K562 (cell line): ENCODE measurements around the gene NOLC1. TPM values are rescaled to one million over a fixed set of nuclear protein-coding genes. Genes with fewer than 3 reads are reported as not detected.

ENCODE experiments used
- ATAC-seq: fragments of 200-7000 bp; cut with Tn5 transposase; 3 replicates; pipeline ENCODE4 v1.9.1; 2020; ENCODE audit warnings: moderate library complexity
- BruUV-seq: library from RNA; stranded (reverse); fragments of 400-500 nt; replicated peaks from 2 replicates; lab custom pipeline; 2021; lab: Mats Ljungman, UMichigan
- CTCF ChIA-PET: fragments of 300-600 bp; formaldehyde crosslinking; extraction: SDS; loops from one replicate; lab custom pipeline; 2021; ENCODE audit warnings: low intra/inter-chr PET ratio; lab: Yijun Ruan, JAX
- POLR2A ChIA-PET: fragments of 300-600, 350-650 bp; sonication (Branson Sonifier 250); formaldehyde crosslinking; extraction: SDS; loops from one replicate; lab custom pipeline; 2021; ENCODE audit warnings: antibody characterized with exemption, inconsistent platforms; lab: Yijun Ruan, JAX
- DNase-seq, 4 experiments: peaks; one replicate each; pipeline versions ENCODE4 v3.0.0 to v3.0.0-alpha.2; 2011 to 2018; ENCODE audit warnings: low spot score in 3 of 4, mixed read lengths in 3 of 4; ENCODE audit errors: extremely low read depth in 1 of 4
- FAIRE-seq: peaks from 2 replicates; lab custom pipeline; 2011; peaks lifted over from hg19 to GRCh38; lab: Jason Lieb, UNC
- H2AFZ ChIP-seq: 2 replicates; pipeline ENCODE4 v1.6.0; 2011; ENCODE audit warnings: low read depth, low read length, control low read depth, inconsistent platforms
- H3K27ac ChIP-seq: fragments of 200-600 bp; 3 replicates; pipeline ENCODE4 v1.8.0; 2011; ENCODE audit warnings: low read depth, mild to moderate bottlenecking, control low read depth, inconsistent platforms, low read length, moderate library complexity, mixed read lengths; ENCODE audit errors: extremely low read depth
- H3K27me3 ChIP-seq, 2 experiments: fragments of 300-600 bp in 1 of 2; 2 replicates in 1 of 2; 3 replicates in 1 of 2; pipeline versions ENCODE4 v1.6.0 to v1.8.0; 2011; ENCODE audit warnings: inconsistent platforms in 2 of 2, low read length in 2 of 2, mild to moderate bottlenecking in 1 of 2, mixed read lengths in 1 of 2, moderate library complexity in 1 of 2; ENCODE audit not compliant: control insufficient read depth in 2 of 2, insufficient read depth in 2 of 2
- H3K36me3 ChIP-seq: fragments of 300-600 bp; 3 replicates; pipeline ENCODE4 v1.8.0; 2011; ENCODE audit warnings: mild to moderate bottlenecking, low read length, inconsistent platforms; ENCODE audit not compliant: control insufficient read depth, insufficient read depth
- H3K4me1 ChIP-seq, 2 experiments: fragments of 200-600 bp in 1 of 2; replicated peaks in 1 of 2; 2 replicates in 1 of 2; 3 replicates in 1 of 2; pipeline versions ENCODE4 v1.5.1 to v1.8.0; 2011; ENCODE audit warnings: inconsistent platforms in 2 of 2, low read length in 2 of 2, mild to moderate bottlenecking in 1 of 2, mixed read lengths in 1 of 2, moderate library complexity in 1 of 2; ENCODE audit not compliant: control insufficient read depth in 2 of 2, insufficient read depth in 2 of 2
- H3K4me2 ChIP-seq: 2 replicates; pipeline ENCODE4 v1.6.1; 2011; ENCODE audit warnings: low read length, control low read depth, inconsistent platforms, mixed read lengths; ENCODE audit not compliant: insufficient read depth
- H3K4me3 ChIP-seq: fragments of 200-600 bp; sonication (generic), shearing (Covaris generic); 2 replicates; pipeline ENCODE4 v1.5.1; 2016; ENCODE audit warnings: control low read depth, inconsistent platforms
- H3K79me2 ChIP-seq: fragments of 200-600 bp; 3 replicates; pipeline ENCODE4 v1.8.0; 2011; ENCODE audit warnings: low read length, inconsistent platforms; ENCODE audit not compliant: control insufficient read depth, insufficient read depth
- H3K9ac ChIP-seq, 2 experiments: 2 replicates each; pipeline versions ENCODE4 v1.6.0 to v1.6.1; 2011; ENCODE audit warnings: low read depth in 2 of 2, low read length in 2 of 2, control low read depth in 1 of 2, inconsistent platforms in 1 of 2, mild to moderate bottlenecking in 1 of 2, mixed read lengths in 1 of 2; ENCODE audit not compliant: insufficient read depth in 1 of 2
- H3K9me1 ChIP-seq: one replicate; pipeline ENCODE4 v1.6.0; 2011; ENCODE audit warnings: inconsistent platforms, mild to moderate bottlenecking, low read length, moderate library complexity; ENCODE audit not compliant: control insufficient read depth, insufficient read depth
- H3K9me3 ChIP-seq: replicated peaks from 2 replicates; pipeline ENCODE4 v1.5.1; 2011; ENCODE audit warnings: low read depth, low read length, inconsistent platforms; ENCODE audit not compliant: control insufficient read depth, insufficient read depth
- H4K20me1 ChIP-seq: replicated peaks from 2 replicates; pipeline ENCODE4 v1.6.1; 2011; ENCODE audit warnings: low read length, inconsistent platforms, mixed read lengths; ENCODE audit not compliant: control insufficient read depth, insufficient read depth
- FOXM1 ChIP-seq, 2 experiments: fragments of 450-650 bp in 1 of 2; sonication (generic) in 1 of 2; formaldehyde crosslinking in 1 of 2; IDR thresholded peaks; 2 replicates each; pipeline versions ENCODE4 v1.6.1 to v1.9.0; 2017 to 2022; ENCODE audit warnings: low read depth in 2 of 2, mild to moderate bottlenecking in 2 of 2, missing genetic modification reagents in 1 of 2, moderate library complexity in 1 of 2
- HDAC6 ChIP-seq: IDR thresholded peaks from 2 replicates; pipeline ENCODE4 v1.6.1; 2012; ENCODE audit warnings: low read depth, mild to moderate bottlenecking, control low read depth, inconsistent platforms, low read length, moderate library complexity
- ILF3 ChIP-seq: fragments of 450-650 bp; IDR thresholded peaks from 2 replicates; pipeline ENCODE4 v1.6.1; 2018; ENCODE audit warnings: antibody characterized with exemption, mild to moderate bottlenecking, moderate library complexity, borderline replicate concordance
- MAZ ChIP-seq, 2 experiments: fragments of 450-650 bp in 1 of 2; sonication (generic) in 1 of 2; formaldehyde crosslinking; IDR thresholded peaks in 1 of 2; conservative IDR thresholded peaks in 1 of 2; 2 replicates each; pipeline versions ENCODE4 v1.4.0 to v1.5.0; 2020; ENCODE audit warnings: mild to moderate bottlenecking in 1 of 2, missing genetic modification reagents in 1 of 2
- NFRKB ChIP-seq: fragments of 450-650 bp; IDR thresholded peaks from 2 replicates; pipeline ENCODE4 v1.6.1; 2016; ENCODE audit warnings: low read depth
- OTX1 ChIP-seq: fragments of 450-650 bp; formaldehyde crosslinking; IDR thresholded peaks from 2 replicates; pipeline ENCODE4 v1.4.0; 2022; ENCODE audit warnings: mild to moderate bottlenecking
- PREB ChIP-seq: sonication (generic); formaldehyde crosslinking; IDR thresholded peaks from 2 replicates; pipeline ENCODE4 v1.8.1; 2023; ENCODE audit warnings: mild to moderate bottlenecking, missing genetic modification reagents
- RBBP5 ChIP-seq: fragments of 200-600 bp; sonication (generic); IDR thresholded peaks from 2 replicates; pipeline ENCODE4 v1.6.1; 2012; ENCODE audit warnings: borderline replicate concordance, mild to moderate bottlenecking, low read length, control low read depth, inconsistent platforms; ENCODE audit not compliant: insufficient read depth, poor library complexity, severe bottlenecking
- SNAPC5 ChIP-seq: fragments of 250-450 bp; sonication (Bioruptor Pico); IDR thresholded peaks from 2 replicates; pipeline ENCODE4 v1.8.0; 2021; ENCODE audit warnings: moderate library complexity, mild to moderate bottlenecking, inconsistent platforms
- STAT5A ChIP-seq: IDR thresholded peaks from 2 replicates; pipeline ENCODE4 v1.6.1; 2012; ENCODE audit warnings: low read length, inconsistent platforms, borderline replicate concordance
- YBX1 ChIP-seq: fragments of 450-650 bp; IDR thresholded peaks from 2 replicates; pipeline ENCODE4 v1.7.1; 2016; ENCODE audit warnings: mild to moderate bottlenecking
- ZNF316 ChIP-seq: fragments of 450-650 bp; IDR thresholded peaks from 2 replicates; pipeline ENCODE4 v1.6.1; 2016
- ZNF384 ChIP-seq: IDR thresholded peaks from 2 replicates; pipeline ENCODE4 v1.6.1; 2012; ENCODE audit warnings: low read depth, low read length, improper control_type of control experiment
- WGBS: fragments of 100-300 bp; shearing (Covaris generic); methylation state at CpG from one replicate; pipeline ENCODE4 v1.1.6; 2016; ENCODE audit warnings: low coverage, mixed read lengths; ENCODE audit not compliant: insufficient coverage; ENCODE audit errors: missing lambda C conversion rate; 5-methylcytosine and 5-hydroxymethylcytosine counted together
- in situ Hi-C: fragments of 300-500 bp; cut with MboI; formaldehyde crosslinking; loops from 4 replicates; pipeline ENCODE4 v1.15.0; 2018; ENCODE audit warnings: inconsistent platforms, mixed read lengths
- intact Hi-C: fragments of 100-400 bp; cut with micrococcal nuclease; formaldehyde crosslinking; loops from 2 replicates; pipeline ENCODE4 v1.14.2; 2022
- polyA plus RNA-seq, 8 experiments: library from polyadenylated mRNA; depleted of rRNA in 4 of 8; stranded (reverse) in 5 of 8; unstranded in 3 of 8; fragments of >200 nt; fragmentation: Nextera tagmentation in 2 of 8; fragmentation: Illumina TruSeq in 1 of 8; extraction: Ambion mirVana in 2 of 8; extraction: Trizol in 1 of 8; gene quantifications; 2 replicates each; pipeline versions ENCODE4 v1.2.1 to v1.2.3, GENCODE V29; 2011 to 2014; ENCODE audit warnings: inconsistent platforms in 1 of 8, missing spikeins in 1 of 8
- total RNA-seq, 7 experiments: library from RNA; depleted of rRNA in 6 of 7; stranded (reverse); fragments of >200 nt in 6 of 7; fragmentation: Illumina TruSeq in 2 of 7; extraction: Trizol in 2 of 7; gene quantifications; 2 replicates each; pipeline versions ENCODE4 v1.2.1 to v1.2.3, GENCODE V29; 2011 to 2021; ENCODE audit warnings: low replicate concordance in 1 of 7
- TF ChIP-seq, protein P1 (sequence below), 3 experiments: fragments of 200-800 bp in 1 of 3; fragments of 250-450 bp in 1 of 3; fragments of 450-650 bp in 1 of 3; sonication (Bioruptor Pico) in 1 of 3; sonication (Bioruptor generic) in 1 of 3; formaldehyde crosslinking in 1 of 3; IDR thresholded peaks; 2 replicates each; pipeline versions ENCODE4 v1.6.1 to v1.8.0; 2016 to 2022; ENCODE audit warnings: mild to moderate bottlenecking in 2 of 3, missing genetic modification characterization in 2 of 3, missing compliant biosample characterization in 1 of 3, moderate library complexity in 1 of 3
- TF ChIP-seq, protein P2 (sequence below): fragments of 250-450 bp; sonication (Bioruptor Pico); IDR thresholded peaks from 2 replicates; pipeline ENCODE4 v1.5.0; 2021; ENCODE audit warnings: mild to moderate bottlenecking, borderline replicate concordance

The NOLC1 gene
- total and polyA plus RNA-seq, 9 of the 15 experiments (the other 6 are each of a cell fraction or from before 2014, with no cell fraction given): 102 to 310 (median 165) TPM

GRCh38 chr10:102134416-102134815, 17.8 kb upstream of the NOLC1 start:
- no peak for ATAC-seq
- Histone ChIP-seq H3K4me3 (peak overlapping the region; percentile 96), H4K20me1 (peaks cover 27% of the 10 kb centered on the region; the same call in 1 of the 2 replicates), H3K36me3 (peaks cover 49% of the 10 kb centered on the region), H3K4me2 (peak overlapping the region; percentile 89), H3K27me3 (no peaks in the 10 kb centered on the region), H3K4me1 (peaks cover 22 to 24% of the 10 kb centered on the region in 2 experiments; a peak in 4 of 5 replicates), H3K9me3 (0 out of 2 replicates have a peak, but pooled peaks cover 2% of the 10 kb centered on the region), H3K9ac (peak overlapping the region; percentile 94 to 99; a peak in 3 of 4 replicates), H2AFZ (no peak overlapping the region), H3K79me2 (peaks cover 71% of the 10 kb centered on the region), H3K9me1 (peaks cover 8% of the 10 kb centered on the region), H3K27ac (peak overlapping the region; percentile 91; the same call in 2 of the 3 replicates)
- 6% methylated on average over 2 of the region's 2 CpGs for WGBS
- no peak for FAIRE-seq
- CTCF ChIA-PET: no interaction called here
- POLR2A ChIA-PET: interaction anchor here (1.4 to 9.1 kb wide), 2 partner anchors 9 to 16 kb away, joined by 11 to 92 read pairs; partner anchors contain the start of gene NOLC1
- in situ Hi-C loops (no loop called here), intact Hi-C loops (no loop called here)
- TSS peak; percentile 60 for BruUV-seq
- no peak for DNase-seq
- no peak for TF ChIP-seq FOXM1 (IDR thresholded peaks at IDR 0.05; ENCODE audit: low read depth)
- TF ChIP-seq FOXM1 (CRISPR knock-in tag; IDR thresholded peaks at IDR 0.05; ENCODE audit: low read depth): no peak
- TF ChIP-seq HDAC6: no peak
- TF ChIP-seq NFRKB: no peak
- no peak for TF ChIP-seq YBX1
- no peak for TF ChIP-seq PREB (CRISPR knock-in tag)
- no peak for TF ChIP-seq OTX1 (CRISPR knock-in tag)
- no peak for TF ChIP-seq MAZ (CRISPR knock-in tag; conservative IDR thresholded peaks at IDR 0.05 in 1 of 2, IDR thresholded peaks at IDR 0.05 in 1 of 2)
- TF ChIP-seq STAT5A: no peak
- TF ChIP-seq ZNF384: no peak
- TF ChIP-seq ILF3: no peak
- no peak for TF ChIP-seq ZNF316
- TF ChIP-seq, protein P1, sequence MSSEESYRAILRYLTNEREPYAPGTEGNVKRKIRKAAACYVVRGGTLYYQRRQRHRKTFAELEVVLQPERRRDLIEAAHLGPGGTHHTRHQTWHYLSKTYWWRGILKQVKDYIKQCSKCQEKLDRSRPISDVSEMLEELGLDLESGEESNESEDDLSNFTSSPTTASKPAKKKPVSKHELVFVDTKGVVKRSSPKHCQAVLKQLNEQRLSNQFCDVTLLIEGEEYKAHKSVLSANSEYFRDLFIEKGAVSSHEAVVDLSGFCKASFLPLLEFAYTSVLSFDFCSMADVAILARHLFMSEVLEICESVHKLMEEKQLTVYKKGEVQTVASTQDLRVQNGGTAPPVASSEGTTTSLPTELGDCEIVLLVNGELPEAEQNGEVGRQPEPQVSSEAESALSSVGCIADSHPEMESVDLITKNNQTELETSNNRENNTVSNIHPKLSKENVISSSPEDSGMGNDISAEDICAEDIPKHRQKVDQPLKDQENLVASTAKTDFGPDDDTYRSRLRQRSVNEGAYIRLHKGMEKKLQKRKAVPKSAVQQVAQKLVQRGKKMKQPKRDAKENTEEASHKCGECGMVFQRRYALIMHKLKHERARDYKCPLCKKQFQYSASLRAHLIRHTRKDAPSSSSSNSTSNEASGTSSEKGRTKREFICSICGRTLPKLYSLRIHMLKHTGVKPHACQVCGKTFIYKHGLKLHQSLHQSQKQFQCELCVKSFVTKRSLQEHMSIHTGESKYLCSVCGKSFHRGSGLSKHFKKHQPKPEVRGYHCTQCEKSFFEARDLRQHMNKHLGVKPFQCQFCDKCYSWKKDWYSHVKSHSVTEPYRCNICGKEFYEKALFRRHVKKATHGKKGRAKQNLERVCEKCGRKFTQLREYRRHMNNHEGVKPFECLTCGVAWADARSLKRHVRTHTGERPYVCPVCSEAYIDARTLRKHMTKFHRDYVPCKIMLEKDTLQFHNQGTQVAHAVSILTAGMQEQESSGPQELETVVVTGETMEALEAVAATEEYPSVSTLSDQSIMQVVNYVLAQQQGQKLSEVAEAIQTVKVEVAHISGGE (CRISPR knock-in tag; IDR thresholded peaks at IDR 0.05): no peak
- TF ChIP-seq SNAPC5 (CRISPR knock-in tag): no peak
- TF ChIP-seq, protein P2, sequence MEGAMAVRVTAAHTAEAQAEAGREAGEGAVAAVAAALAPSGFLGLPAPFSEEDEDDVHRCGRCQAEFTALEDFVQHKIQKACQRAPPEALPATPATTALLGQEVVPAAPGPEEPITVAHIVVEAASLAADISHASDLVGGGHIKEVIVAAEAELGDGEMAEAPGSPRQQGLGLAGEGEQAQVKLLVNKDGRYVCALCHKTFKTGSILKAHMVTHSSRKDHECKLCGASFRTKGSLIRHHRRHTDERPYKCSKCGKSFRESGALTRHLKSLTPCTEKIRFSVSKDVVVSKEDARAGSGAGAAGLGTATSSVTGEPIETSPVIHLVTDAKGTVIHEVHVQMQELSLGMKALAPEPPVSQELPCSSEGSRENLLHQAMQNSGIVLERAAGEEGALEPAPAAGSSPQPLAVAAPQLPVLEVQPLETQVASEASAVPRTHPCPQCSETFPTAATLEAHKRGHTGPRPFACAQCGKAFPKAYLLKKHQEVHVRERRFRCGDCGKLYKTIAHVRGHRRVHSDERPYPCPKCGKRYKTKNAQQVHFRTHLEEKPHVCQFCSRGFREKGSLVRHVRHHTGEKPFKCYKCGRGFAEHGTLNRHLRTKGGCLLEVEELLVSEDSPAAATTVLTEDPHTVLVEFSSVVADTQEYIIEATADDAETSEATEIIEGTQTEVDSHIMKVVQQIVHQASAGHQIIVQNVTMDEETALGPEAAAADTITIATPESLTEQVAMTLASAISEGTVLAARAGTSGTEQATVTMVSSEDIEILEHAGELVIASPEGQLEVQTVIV (CRISPR knock-in tag): no peak
- no peak for TF ChIP-seq RBBP5
